ENCODE measurements around the gene ISG20.
"Not testable (repeated sequence)": the region's sequence is repeated elsewhere in the genome, so short reads cannot be mapped to it uniquely, and the experiment has no call there.

ISG20 gene

DNA sequence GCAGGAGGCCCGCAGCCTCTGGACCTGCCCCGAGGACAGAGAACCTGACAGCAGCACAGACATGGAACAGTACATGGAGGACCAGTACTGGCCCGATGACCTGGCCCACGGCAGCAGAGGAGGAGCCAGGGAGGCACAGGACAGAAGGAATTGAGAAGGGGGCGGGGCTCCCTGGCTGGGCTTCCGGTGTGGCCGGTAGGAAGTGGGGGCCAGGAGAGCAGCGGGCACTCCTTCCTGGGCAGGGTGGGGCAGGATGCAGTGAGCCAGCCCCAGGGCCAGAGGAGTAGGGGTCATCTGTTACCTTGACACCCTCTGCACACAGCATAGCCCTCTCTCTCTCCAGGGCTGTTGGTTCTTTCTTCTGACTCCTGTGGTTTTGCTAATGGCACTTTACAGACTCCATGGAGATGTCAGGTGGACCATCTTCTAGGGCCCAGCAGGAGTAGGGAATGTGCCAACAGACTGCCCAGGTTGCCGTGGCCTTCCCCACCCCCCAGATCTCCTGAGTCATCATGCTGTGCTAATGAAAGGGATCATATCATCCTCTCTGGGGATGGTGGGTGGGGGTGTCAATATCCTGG is 8.6 kb upstream of the ISG20 start:
- DNase-seq = no peak
- Histone ChIP-seq H3K27ac (no peak overlapping the region), H3K9me3 (ENCODE audit: severe bottlenecking) (no peaks in the 10 kb centered on the region), H3K27me3 (ENCODE audit: insufficient read depth, low read depth, severe bottlenecking) (no peaks in the 10 kb centered on the region), H3K4me3 (ENCODE audit: low read depth, low read length) (no peak overlapping the region), H3K36me3 (peaks cover 90% of the 10 kb centered on the region)
- TF ChIP-seq CTCF (IDR thresholded peaks at IDR 0.05; ENCODE audit: low read depth, low read length) = no peak

DNA sequence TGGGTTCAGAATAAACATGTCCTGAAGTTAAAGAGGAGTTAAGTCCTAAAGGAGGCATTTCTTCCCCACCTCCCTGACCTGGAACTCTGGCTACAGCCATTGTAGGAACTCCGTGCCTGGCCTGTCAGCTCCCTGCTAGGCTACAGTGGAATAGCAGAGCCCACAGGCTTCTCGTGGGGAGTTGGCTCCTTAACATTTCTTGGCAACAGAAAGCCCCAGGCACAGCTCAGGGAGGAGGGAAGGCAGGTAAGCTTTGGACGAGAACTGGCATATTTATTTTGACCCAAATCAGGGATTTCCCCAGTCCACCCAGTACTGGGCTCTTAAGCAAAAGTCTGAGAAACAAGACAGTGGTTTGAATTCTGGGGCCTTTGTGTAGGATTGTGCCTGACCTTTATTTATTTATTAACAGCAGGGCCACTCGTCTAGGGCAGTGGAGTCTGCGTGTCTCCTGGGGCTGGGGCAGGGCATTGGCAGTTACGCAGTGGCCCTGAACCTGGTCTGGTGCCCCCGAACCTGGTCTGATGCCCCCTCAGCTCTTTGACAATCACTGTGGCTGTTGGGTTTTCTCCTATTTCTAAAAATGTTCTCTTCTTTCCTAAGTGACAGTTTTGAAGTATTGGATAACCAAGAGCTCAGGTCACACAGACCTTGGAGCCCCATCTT is 7.9 kb upstream of the ISG20 start:
- no peak for TF ChIP-seq CTCF (IDR thresholded peaks at IDR 0.05; ENCODE audit: low read depth, low read length)
- no peaks in the 10 kb centered on the region for H3K27me3 ChIP-seq (ENCODE audit: insufficient read depth, low read depth, severe bottlenecking)
- no peak overlapping the region for H3K27ac ChIP-seq
- no peak overlapping the region for H3K4me3 ChIP-seq (ENCODE audit: low read depth, low read length)
- no peaks in the 10 kb centered on the region for H3K9me3 ChIP-seq (ENCODE audit: severe bottlenecking)
- H3K36me3 ChIP-seq = peaks cover 87% of the 10 kb centered on the region
- no peak for DNase-seq

- no peak for DNase-seq
- Histone ChIP-seq H3K27ac (no peak overlapping the region), H3K36me3 (peaks cover 83% of the 10 kb centered on the region), H3K4me3 (ENCODE audit: low read depth, low read length) (no peak overlapping the region), H3K9me3 (ENCODE audit: severe bottlenecking) (no peaks in the 10 kb centered on the region), H3K27me3 (ENCODE audit: insufficient read depth, low read depth, severe bottlenecking) (no peaks in the 10 kb centered on the region)
- no peak for TF ChIP-seq CTCF (IDR thresholded peaks at IDR 0.05; ENCODE audit: low read depth, low read length)
Measured at GRCh38 chr15:88631464-88632028, 7.3 kb upstream of the ISG20 start.

DNA sequence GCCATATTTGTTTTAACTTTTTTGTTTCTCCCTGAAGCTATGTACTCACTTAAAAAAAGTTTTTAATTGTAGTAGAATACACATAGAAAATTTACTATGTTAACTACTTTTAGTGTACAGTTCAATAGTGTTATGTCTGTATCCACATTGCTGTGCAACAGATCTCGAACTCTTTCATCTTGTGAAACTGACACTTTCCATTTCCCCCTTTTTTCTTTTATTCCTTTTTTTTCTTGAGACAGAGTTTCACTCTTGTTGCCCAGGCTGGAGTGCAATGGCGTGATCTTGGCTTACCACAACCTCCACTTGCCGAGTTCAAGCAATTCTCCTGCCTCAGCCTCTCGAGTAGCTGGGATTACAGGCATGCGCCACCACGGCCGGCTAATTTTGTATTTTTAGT is 6.0 kb upstream of the ISG20 start:
- not testable (repeated sequence) for H3K9me3 ChIP-seq (ENCODE audit: severe bottlenecking); DNase-seq; H3K4me3 ChIP-seq (ENCODE audit: low read depth, low read length); H3K27me3 ChIP-seq (ENCODE audit: insufficient read depth, low read depth, severe bottlenecking); H3K27ac ChIP-seq
- H3K36me3 ChIP-seq = peaks cover 71% of the 10 kb centered on the region

- Histone ChIP-seq H3K9me3 (ENCODE audit: severe bottlenecking) (no peaks in the 10 kb centered on the region), H3K27ac (no peak overlapping the region), H3K4me3 (ENCODE audit: low read depth, low read length) (no peak overlapping the region), H3K36me3 (peaks cover 54% of the 10 kb centered on the region), H3K27me3 (ENCODE audit: insufficient read depth, low read depth, severe bottlenecking) (no peaks in the 10 kb centered on the region)
- no peak for TF ChIP-seq CTCF (IDR thresholded peaks at IDR 0.05; ENCODE audit: low read depth, low read length)
- no peak for DNase-seq
Measured at GRCh38 chr15:88634449-88634848, 4.4 kb upstream of the ISG20 start.

GRCh38 chr15:88635318-88635717 is 3.5 kb upstream of the ISG20 start:
- no peak for TF ChIP-seq CTCF (IDR thresholded peaks at IDR 0.05; ENCODE audit: low read depth, low read length)
- DNase-seq = no peak
- Histone ChIP-seq H3K4me3 (ENCODE audit: low read depth, low read length) (no peak overlapping the region), H3K27ac (no peak overlapping the region), H3K36me3 (peaks cover 46% of the 10 kb centered on the region), H3K27me3 (ENCODE audit: insufficient read depth, low read depth, severe bottlenecking) (no peaks in the 10 kb centered on the region), H3K9me3 (ENCODE audit: severe bottlenecking) (no peaks in the 10 kb centered on the region)

Measured in WERI-Rb-1 (cell line).